ENCODE data around the gene KIF26A. TPM values are rescaled to one million over a fixed set of nuclear protein-coding genes. Genes with fewer than 3 reads are reported as not detected.

Gene KIF26A
- total RNA-seq, 4 donors from 2014 or later: 2.1 to 6.1 (median 4.6) TPM

DNA sequence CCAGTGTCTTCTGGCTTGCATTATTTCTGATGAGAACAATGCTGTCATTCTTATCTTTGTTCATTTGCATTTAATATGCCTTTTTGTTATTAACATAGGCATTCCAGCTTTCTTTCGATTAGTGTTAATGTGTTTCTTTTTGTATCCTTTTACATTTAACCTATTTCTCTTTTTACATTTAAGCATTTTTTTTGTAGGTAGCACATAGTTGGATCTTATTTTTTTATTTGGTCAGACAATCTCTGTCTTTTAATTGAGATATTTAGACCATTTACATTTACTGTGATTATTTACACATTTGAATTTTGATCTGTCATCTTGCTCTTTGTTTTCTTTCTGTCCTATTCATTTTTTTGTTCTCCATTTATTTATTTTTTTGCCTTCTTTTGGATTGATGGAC, 14.5 kb upstream of the KIF26A start:
- TF ChIP-seq POLR2AphosphoS5 (IDR thresholded peaks at IDR 0.05) (no peak), POLR2A (IDR thresholded peaks at IDR 0.05) (no peak), EP300 (IDR thresholded peaks at IDR 0.05) (no peak)
- TF ChIP-seq, protein P1, sequence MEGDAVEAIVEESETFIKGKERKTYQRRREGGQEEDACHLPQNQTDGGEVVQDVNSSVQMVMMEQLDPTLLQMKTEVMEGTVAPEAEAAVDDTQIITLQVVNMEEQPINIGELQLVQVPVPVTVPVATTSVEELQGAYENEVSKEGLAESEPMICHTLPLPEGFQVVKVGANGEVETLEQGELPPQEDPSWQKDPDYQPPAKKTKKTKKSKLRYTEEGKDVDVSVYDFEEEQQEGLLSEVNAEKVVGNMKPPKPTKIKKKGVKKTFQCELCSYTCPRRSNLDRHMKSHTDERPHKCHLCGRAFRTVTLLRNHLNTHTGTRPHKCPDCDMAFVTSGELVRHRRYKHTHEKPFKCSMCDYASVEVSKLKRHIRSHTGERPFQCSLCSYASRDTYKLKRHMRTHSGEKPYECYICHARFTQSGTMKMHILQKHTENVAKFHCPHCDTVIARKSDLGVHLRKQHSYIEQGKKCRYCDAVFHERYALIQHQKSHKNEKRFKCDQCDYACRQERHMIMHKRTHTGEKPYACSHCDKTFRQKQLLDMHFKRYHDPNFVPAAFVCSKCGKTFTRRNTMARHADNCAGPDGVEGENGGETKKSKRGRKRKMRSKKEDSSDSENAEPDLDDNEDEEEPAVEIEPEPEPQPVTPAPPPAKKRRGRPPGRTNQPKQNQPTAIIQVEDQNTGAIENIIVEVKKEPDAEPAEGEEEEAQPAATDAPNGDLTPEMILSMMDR (IDR thresholded peaks at IDR 0.05): no peak
- Histone ChIP-seq H3K27me3 (peaks cover 11% of the 10 kb centered on the region), H3K27ac (no peak overlapping the region), H3K36me3 (no peaks in the 10 kb centered on the region), H3K4me1 (peaks cover 12% of the 10 kb centered on the region), H3K4me3 (no peak overlapping the region), H3K9me3 (peaks cover 11% of the 10 kb centered on the region)
- 100% methylated on average over 1 of the region's 1 CpG for WGBS
- DNase-seq (ENCODE audit: low spot score in 2 of 2): no peak

DNA sequence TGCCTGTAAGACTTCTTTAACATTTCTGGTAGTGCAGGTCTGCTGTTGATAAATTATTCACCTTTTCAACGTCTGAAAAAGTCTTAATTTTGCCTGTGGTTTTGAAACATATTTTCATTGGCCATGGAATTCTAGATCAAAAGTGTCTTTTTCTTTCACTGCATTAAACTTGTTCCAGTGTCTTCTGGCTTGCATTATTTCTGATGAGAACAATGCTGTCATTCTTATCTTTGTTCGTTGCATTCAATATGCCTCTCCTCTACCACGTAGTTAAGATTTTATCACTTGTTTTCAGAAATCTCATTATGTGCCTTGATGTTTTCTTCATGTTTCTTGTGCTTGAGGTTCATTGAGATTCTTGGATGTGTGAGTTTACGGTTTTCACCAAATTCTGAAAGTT, 13.4 kb upstream of the KIF26A start:
- Histone ChIP-seq H3K27ac (no peak overlapping the region), H3K4me1 (peaks cover under 1% of the 10 kb centered on the region)

DNA sequence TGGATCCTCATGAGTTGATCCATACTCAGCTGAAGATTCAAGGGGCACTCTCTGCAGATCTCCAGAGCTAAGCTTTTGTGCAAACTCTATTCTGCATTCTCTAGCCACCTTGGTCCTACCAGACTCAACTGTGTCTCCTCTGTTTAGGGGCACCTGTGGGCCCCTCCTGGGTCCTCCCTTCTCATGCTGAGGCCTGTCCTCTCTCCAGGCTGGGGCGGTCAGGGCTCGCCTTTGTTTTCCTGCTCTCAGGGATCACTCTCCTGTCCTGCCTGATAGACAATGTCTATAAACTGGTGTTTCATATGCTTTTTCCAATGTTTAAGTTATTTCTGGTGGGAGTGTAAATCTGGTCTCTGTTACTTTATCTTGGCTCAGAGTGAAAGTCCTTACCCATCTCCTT, 11.6 kb upstream of the KIF26A start:
- no peaks in the 10 kb centered on the region for H3K36me3 ChIP-seq
- TF ChIP-seq EP300 (IDR thresholded peaks at IDR 0.05) (no peak), POLR2A (IDR thresholded peaks at IDR 0.05) (no peak), POLR2AphosphoS5 (IDR thresholded peaks at IDR 0.05) (no peak)
- TF ChIP-seq, protein P1 (IDR thresholded peaks at IDR 0.05): no peak
- no peak overlapping the region for H3K27ac ChIP-seq
- no peaks in the 10 kb centered on the region for H3K4me1 ChIP-seq
- no peak overlapping the region for H3K4me3 ChIP-seq
- WGBS: 84% methylated on average over 2 of the region's 2 CpGs
- peaks cover 2% of the 10 kb centered on the region for H3K27me3 ChIP-seq
- peaks cover 20% of the 10 kb centered on the region for H3K9me3 ChIP-seq
- DNase-seq (ENCODE audit: low spot score in 2 of 2): peak; percentile 43 to 52

More for the DNA sequence above, 13.4 kb upstream of the KIF26A start:
- WGBS: 66% methylated on average over 4 of the region's 4 CpGs
- no peak for DNase-seq (ENCODE audit: low spot score in 2 of 2)
- no peak for TF ChIP-seq EP300 (IDR thresholded peaks at IDR 0.05)
- TF ChIP-seq, protein P1 (IDR thresholded peaks at IDR 0.05): no peak
- no peak for TF ChIP-seq POLR2A (IDR thresholded peaks at IDR 0.05)
- no peak for TF ChIP-seq POLR2AphosphoS5 (IDR thresholded peaks at IDR 0.05)
- H3K9me3 ChIP-seq: peaks cover 18% of the 10 kb centered on the region
- H3K27me3 ChIP-seq: peaks cover 2% of the 10 kb centered on the region
- H3K4me3 ChIP-seq: no peak overlapping the region
- H3K36me3 ChIP-seq: no peaks in the 10 kb centered on the region

DNA sequence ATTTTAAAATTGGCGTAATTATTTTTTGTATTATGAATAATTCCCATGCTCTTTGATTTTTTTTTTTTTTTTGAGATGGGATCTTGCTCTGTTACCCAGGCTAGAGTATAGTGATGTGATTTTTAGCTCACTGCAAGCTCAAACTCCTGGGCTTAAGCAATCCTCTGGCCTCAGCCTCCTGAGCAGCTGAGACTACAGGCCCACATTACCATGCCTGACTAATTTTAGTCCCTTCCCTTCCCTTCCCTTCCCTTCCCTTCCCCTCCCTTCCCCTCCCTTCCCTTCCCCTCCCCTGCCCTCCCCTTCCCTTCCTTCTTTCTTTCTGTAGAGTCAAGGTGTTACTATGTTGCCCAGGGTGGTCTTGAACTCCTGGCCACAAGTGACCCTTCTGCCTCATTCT, 9.4 kb upstream of the KIF26A start:
- Histone ChIP-seq H3K4me1 (no peaks in the 10 kb centered on the region), H3K4me3 (no peak overlapping the region), H3K9me3 (peaks cover 20% of the 10 kb centered on the region), H3K36me3 (no peaks in the 10 kb centered on the region), H3K27me3 (peaks cover 20% of the 10 kb centered on the region), H3K27ac (no peak overlapping the region)
- 97% methylated on average over 1 of the region's 1 CpG for WGBS
- TF ChIP-seq, protein P1 (IDR thresholded peaks at IDR 0.05): no peak
- TF ChIP-seq POLR2A (IDR thresholded peaks at IDR 0.05): no peak
- TF ChIP-seq POLR2AphosphoS5 (IDR thresholded peaks at IDR 0.05): no peak
- TF ChIP-seq EP300 (IDR thresholded peaks at IDR 0.05): no peak
- DNase-seq (ENCODE audit: low spot score in 2 of 2): no peak

DNA sequence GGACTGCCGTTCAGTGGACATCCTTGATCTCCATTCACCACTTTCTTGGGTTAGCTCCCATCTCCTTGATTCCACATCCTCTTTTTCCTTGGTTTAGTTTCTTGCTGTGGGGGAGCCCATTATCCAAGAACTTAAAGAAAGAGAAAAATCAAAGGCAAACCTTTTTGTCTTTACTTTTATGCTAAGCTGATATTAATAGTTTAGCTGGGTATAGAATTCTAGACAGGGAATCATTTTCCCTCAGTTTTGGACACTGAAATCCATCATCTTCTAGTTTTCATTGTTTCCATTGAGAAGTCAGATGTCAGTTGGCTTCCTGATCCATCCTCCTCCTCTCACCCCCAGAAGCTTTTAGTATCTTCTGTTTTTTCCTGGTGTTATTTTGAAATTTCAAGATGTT, 8.8 kb upstream of the KIF26A start:
- WGBS: 100% methylated on average over 1 of the region's 1 CpG
- H3K4me3 ChIP-seq: no peak overlapping the region
- no peaks in the 10 kb centered on the region for H3K4me1 ChIP-seq
- H3K27me3 ChIP-seq: peaks cover 26% of the 10 kb centered on the region
- no peaks in the 10 kb centered on the region for H3K36me3 ChIP-seq
- H3K27ac ChIP-seq: no peak overlapping the region
- no peak for TF ChIP-seq POLR2A (IDR thresholded peaks at IDR 0.05)
- TF ChIP-seq, protein P1 (IDR thresholded peaks at IDR 0.05): no peak
- no peak for TF ChIP-seq POLR2AphosphoS5 (IDR thresholded peaks at IDR 0.05)
- no peak for TF ChIP-seq EP300 (IDR thresholded peaks at IDR 0.05)
- peaks cover 20% of the 10 kb centered on the region for H3K9me3 ChIP-seq
- no peak for DNase-seq (ENCODE audit: low spot score in 2 of 2)
